ENCODE results near the gene TIMMDC1. TPM values are rescaled to one million over a fixed set of nuclear protein-coding genes. Genes with fewer than 3 reads are reported as not detected.
A peak's percentile ranks its signal among the peaks of the same experiment; 100 is the strongest.

TIMMDC1 gene
- total and polyA plus RNA-seq, 8 donors = 26.3 to 165 (median 64.6) TPM

GRCh38 chr3:119510690-119511089, 12.3 kb downstream of the TIMMDC1 start:
- no peak overlapping the region for H3K27ac ChIP-seq
- no peak for DNase-seq
- no peaks in the 10 kb centered on the region for H3K9me3 ChIP-seq
- intact Hi-C loops (cut with DNase I; ENCODE audit: low total_unique reads) = no loop called here
- H3K36me3 ChIP-seq = peaks cover 19 to 94% (median 87%) of the 10 kb centered on the region in 4 donors
- H3K4me3 ChIP-seq = no peak overlapping the region
- peaks cover 0 to 13% (median 6%) of the 10 kb centered on the region in 4 donors for H3K4me1 ChIP-seq
- H3K27me3 ChIP-seq = no peaks in the 10 kb centered on the region
- TF ChIP-seq POLR2AphosphoS5 (IDR thresholded peaks at IDR 0.05) (no peak), POLR2A (IDR thresholded peaks at IDR 0.05) (no peak), EP300 (IDR thresholded peaks at IDR 0.05) (no peak), CTCF (IDR thresholded peaks at IDR 0.05) (no peak)

- Histone ChIP-seq H3K27ac (no peak overlapping the region), H3K4me1 (no peaks in the 10 kb centered on the region), H3K9me3 (no peaks in the 10 kb centered on the region), H3K36me3 (peaks cover 38 to 95% (median 87%) of the 10 kb centered on the region in 4 donors), H3K4me3 (no peak overlapping the region), H3K27me3 (no peaks in the 10 kb centered on the region)
- intact Hi-C loops (cut with DNase I; ENCODE audit: low total_unique reads) = no loop called here
- TF ChIP-seq POLR2A (IDR thresholded peaks at IDR 0.05) (no peak), CTCF (IDR thresholded peaks at IDR 0.05) (no peak), EP300 (IDR thresholded peaks at IDR 0.05) (no peak), POLR2AphosphoS5 (IDR thresholded peaks at IDR 0.05) (no peak)
- 73 to 96% (median 92%) methylated on average over 2 of the region's 2 CpGs for WGBS, 5 donors
- no peak for DNase-seq
Measured at GRCh38 chr3:119514637-119515036, 16.3 kb downstream of the TIMMDC1 start.

DNA sequence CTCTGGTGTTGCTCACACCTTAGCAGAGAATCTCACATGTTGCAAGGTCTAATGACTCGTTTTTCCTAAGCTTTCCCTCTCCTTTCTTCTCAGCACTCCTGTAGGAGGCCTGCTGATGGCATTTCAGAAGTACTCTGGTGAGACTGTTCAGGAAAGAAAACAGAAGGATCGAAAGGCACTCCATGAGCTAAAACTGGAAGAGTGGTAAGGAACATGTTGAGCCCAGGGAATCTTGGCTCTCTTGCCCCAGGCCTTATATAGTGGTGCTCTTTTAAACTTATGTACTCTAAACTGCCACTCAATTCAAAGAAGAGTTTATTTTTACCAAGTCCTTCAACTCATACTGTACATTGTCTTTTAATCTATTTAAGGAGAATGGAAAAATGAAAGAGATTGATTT, 18.8 kb downstream of the TIMMDC1 start:
- Histone ChIP-seq H3K36me3 (peaks cover 46 to 100% (median 98%) of the 10 kb centered on the region in 4 donors), H3K9me3 (no peaks in the 10 kb centered on the region), H3K27ac (peak overlapping the region in 3 of 5 donors; percentile 8 to 55 (median 16)), H3K4me1 (no peaks in the 10 kb centered on the region), H3K27me3 (no peaks in the 10 kb centered on the region), H3K4me3 (no peak overlapping the region)
- intact Hi-C loops (cut with DNase I; ENCODE audit: low total_unique reads) = no loop called here
- DNase-seq = no peak
- TF ChIP-seq CTCF (IDR thresholded peaks at IDR 0.05) = no peak
- peak; percentile 50 for TF ChIP-seq EP300 (IDR thresholded peaks at IDR 0.05)
- no peak for TF ChIP-seq POLR2A (IDR thresholded peaks at IDR 0.05)
- TF ChIP-seq POLR2AphosphoS5 (IDR thresholded peaks at IDR 0.05) = no peak
- WGBS, 5 donors = 72 to 92% (median 81%) methylated on average over 2 of the region's 2 CpGs

DNA sequence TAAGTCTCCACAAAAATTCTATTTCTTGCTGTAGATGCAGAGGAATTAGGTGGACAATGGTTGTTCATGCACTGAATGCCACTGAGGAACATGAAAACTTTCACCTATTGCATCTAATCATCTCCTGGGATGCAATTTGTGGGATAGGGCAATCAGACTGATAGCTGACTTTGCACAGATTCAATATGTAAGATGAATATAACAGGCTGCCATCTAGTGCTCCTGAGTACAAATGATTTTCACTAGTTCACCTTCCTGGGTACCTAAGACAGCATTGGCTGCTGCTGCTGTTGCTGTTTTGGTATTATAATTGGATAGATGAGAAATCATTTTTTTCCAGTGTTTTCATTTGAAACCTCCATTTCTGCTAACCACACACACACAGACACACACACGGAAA, 19.7 kb downstream of the TIMMDC1 start:
- TF ChIP-seq CTCF (IDR thresholded peaks at IDR 0.05) (no peak), POLR2A (IDR thresholded peaks at IDR 0.05) (no peak)
- peaks cover 41 to 100% (median 95%) of the 10 kb centered on the region in 4 donors for H3K36me3 ChIP-seq
- peak overlapping the region in 1 of 5 donors; percentile 55 for H3K27ac ChIP-seq
- no peaks in the 10 kb centered on the region for H3K27me3 ChIP-seq
- H3K4me3 ChIP-seq = no peak overlapping the region
- no peaks in the 10 kb centered on the region for H3K9me3 ChIP-seq
- no peaks in the 10 kb centered on the region for H3K4me1 ChIP-seq
- WGBS, 5 donors = 92 to 100% (median 97%) methylated on average over 1 of the region's 1 CpG
- intact Hi-C loops (cut with DNase I; ENCODE audit: low total_unique reads) = no loop called here
- no peak for DNase-seq

All from stomach (tissue), 9 donors.